Hepatocyte (in vitro differentiated cells): ENCODE measurements around the gene PPP5C. TPM values are rescaled to one million over a fixed set of nuclear protein-coding genes. Genes with fewer than 3 reads are reported as not detected.

ENCODE experiments used
- DNase-seq: peaks from one replicate; pipeline ENCODE4 v3.0.0-alpha.2; 2016; ENCODE audit warnings: low spot score
- H2AFZ ChIP-seq: fragments of 200-600 bp; sonication (generic); 2 replicates; pipeline ENCODE4 v1.6.0; 2016; ENCODE audit warnings: antibody characterized with exemption, mild to moderate bottlenecking
- H3K27ac ChIP-seq: fragments of 200-600 bp; sonication (generic); 2 replicates; pipeline ENCODE4 v1.5.1; 2016; ENCODE audit warnings: mild to moderate bottlenecking
- H3K27me3 ChIP-seq: fragments of 200-600 bp; sonication (generic); 2 replicates; pipeline ENCODE4 v1.6.1; 2016
- H3K36me3 ChIP-seq: fragments of 200-600 bp; sonication (generic); replicated peaks from 2 replicates; pipeline ENCODE4 v1.5.1; 2016; ENCODE audit warnings: low read depth; ENCODE audit not compliant: insufficient read depth
- H3K4me1 ChIP-seq: fragments of 200-600 bp; sonication (generic); 2 replicates; pipeline ENCODE4 v1.5.1; 2016; ENCODE audit warnings: mild to moderate bottlenecking, moderate library complexity; ENCODE audit not compliant: insufficient read depth
- H3K4me2 ChIP-seq: fragments of 200-600 bp; sonication (generic); 2 replicates; pipeline ENCODE4 v1.6.0; 2016
- H3K4me3 ChIP-seq: fragments of 200-600 bp; sonication (generic); 2 replicates; pipeline ENCODE4 v1.5.1; 2016; ENCODE audit warnings: mild to moderate bottlenecking
- H3K79me2 ChIP-seq: fragments of 200-600 bp; sonication (generic); 2 replicates; pipeline ENCODE4 v1.6.0; 2017; ENCODE audit warnings: mild to moderate bottlenecking
- H3K9me2 ChIP-seq: fragments of 200-600 bp; sonication (generic); replicated peaks from 2 replicates; pipeline ENCODE4 v1.6.0; 2017; ENCODE audit warnings: mild to moderate bottlenecking; ENCODE audit not compliant: insufficient read depth
- H3K9me3 ChIP-seq: fragments of 200-600 bp; sonication (generic); 2 replicates; pipeline ENCODE4 v1.5.1; 2016; ENCODE audit warnings: low read depth, mild to moderate bottlenecking
- H4K20me1 ChIP-seq: fragments of 200-600 bp; sonication (generic); 2 replicates; pipeline ENCODE4 v1.6.0; 2016; ENCODE audit warnings: mild to moderate bottlenecking; ENCODE audit not compliant: insufficient read depth, poor library complexity, severe bottlenecking
- CTCF ChIP-seq: fragments of 200-600 bp; sonication (generic); IDR thresholded peaks from 2 replicates; pipeline ENCODE4 v1.5.1; 2016; ENCODE audit warnings: antibody characterized with exemption, mild to moderate bottlenecking; ENCODE audit not compliant: poor library complexity
- EZH2 ChIP-seq: fragments of 200-600 bp; sonication (generic); IDR thresholded peaks from 2 replicates; pipeline ENCODE4 v1.6.1; 2016; ENCODE audit warnings: antibody characterized with exemption, mild to moderate bottlenecking, borderline replicate concordance
- EZH2phosphoT487 ChIP-seq: fragments of 200-600 bp; sonication (generic); IDR thresholded peaks from one replicate; pipeline ENCODE4 v1.6.1; 2018; ENCODE audit warnings: antibody characterized with exemption, mild to moderate bottlenecking, low read depth, moderate library complexity; ENCODE audit not compliant: unreplicated experiment, severe bottlenecking
- WGBS: methylation state at CpG from one replicate; pipeline ENCODE4 v1.1.6; 2016; ENCODE audit warnings: low lambda C conversion rate; ENCODE audit errors: missing lambda C conversion rate; 5-methylcytosine and 5-hydroxymethylcytosine counted together
- polyA plus RNA-seq: library from polyadenylated mRNA; unstranded; fragments of >200 nt; fragmentation: Nextera tagmentation; extraction: Ambion mirVana; gene quantifications from 2 replicates; pipeline ENCODE4 v1.2.1, GENCODE V29; 2016
- total RNA-seq: library from RNA; depleted of rRNA; stranded (reverse); fragments of >200 nt; gene quantifications from 2 replicates; pipeline ENCODE4 v1.2.3, GENCODE V29; 2014

Gene PPP5C
- total and polyA plus RNA-seq, 2 experiments from 2014 or later: 51.2 to 68.8 TPM

- 93% methylated on average over 2 of the region's 2 CpGs for WGBS
- TF ChIP-seq CTCF: no peak
- TF ChIP-seq EZH2: no peak
- TF ChIP-seq EZH2phosphoT487: no peak
Observed at GRCh38 chr19:46381346-46381745, 34.5 kb downstream of the PPP5C start.

DNA sequence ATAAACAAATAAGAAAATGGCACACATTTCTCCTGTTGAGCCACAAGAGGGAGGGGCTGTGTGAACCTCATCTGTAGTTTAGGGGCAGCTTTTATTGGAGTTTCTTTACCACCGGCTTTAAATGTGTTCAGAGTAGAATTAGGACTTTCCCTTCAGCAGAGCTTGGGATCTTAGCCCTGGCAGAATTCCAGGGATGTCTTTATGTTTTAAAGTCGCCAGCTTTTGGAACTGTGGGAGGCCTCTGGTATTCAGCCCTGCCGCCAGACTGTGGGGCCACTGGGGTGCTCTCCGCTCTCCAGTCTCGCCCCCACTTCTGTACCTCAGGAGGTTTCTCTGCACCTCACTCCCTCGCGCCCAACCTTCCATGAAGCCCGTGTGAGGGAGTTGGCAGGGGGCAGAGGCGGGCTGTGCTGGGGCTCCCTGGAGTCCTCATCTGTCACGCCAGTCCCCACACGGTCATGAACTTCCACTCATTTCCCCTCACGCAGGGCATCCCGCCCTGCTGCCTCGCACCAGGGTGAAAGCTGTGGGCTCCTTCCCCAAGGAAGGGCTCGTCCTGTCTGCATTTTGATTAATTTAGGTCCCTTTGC lies 35.0 kb downstream of the PPP5C start:
- WGBS: 92% methylated on average over 14 of the region's 15 CpGs

More at GRCh38 chr19:46381346-46381745, 34.5 kb downstream of the PPP5C start:
- Histone ChIP-seq H3K27me3 (no peaks in the 10 kb centered on the region), H3K4me1 (peaks cover 7% of the 10 kb centered on the region), H2AFZ (no peak overlapping the region), H3K27ac (no peak overlapping the region), H3K4me2 (no peak overlapping the region), H3K9me2 (no peaks in the 10 kb centered on the region), H3K36me3 (peaks cover 6% of the 10 kb centered on the region), H3K79me2 (peaks cover 23% of the 10 kb centered on the region), H3K9me3 (no peaks in the 10 kb centered on the region), H3K4me3 (no peak overlapping the region), H4K20me1 (no peaks in the 10 kb centered on the region)
- no peak for DNase-seq

DNA sequence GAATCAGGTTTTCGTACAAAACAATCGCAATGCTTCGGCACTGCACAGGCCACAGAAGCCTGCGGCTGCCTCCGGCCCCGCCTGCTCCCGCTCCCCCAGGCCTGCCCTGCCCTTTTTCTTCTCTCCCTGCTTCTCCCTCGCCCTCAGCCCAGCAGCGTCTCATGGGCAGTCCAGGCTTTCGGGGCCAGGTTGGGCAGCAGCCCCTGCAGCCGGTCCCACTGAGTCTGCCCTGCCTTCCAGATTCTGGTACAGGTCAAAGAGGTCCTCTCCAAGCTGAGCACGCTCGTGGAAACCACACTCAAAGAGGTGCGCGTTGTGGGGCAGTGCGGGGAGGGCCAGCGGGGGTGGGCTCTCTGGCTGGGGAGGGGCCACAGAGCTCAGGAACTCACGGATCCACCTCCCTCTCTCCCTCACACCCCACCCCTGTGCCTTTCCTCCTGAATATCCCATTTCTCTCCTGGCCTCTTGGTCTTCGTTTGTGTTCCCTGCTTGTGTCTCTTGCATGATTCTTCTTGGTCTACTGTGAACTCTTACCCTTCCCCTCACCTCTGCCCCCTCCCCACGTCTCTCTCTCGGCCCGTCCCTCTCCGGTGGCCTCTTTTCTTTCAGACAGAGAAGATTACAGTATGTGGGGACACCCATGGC lies 36.4 kb downstream of the PPP5C start:
- Histone ChIP-seq H3K79me2 (peaks cover 23% of the 10 kb centered on the region), H3K36me3 (peaks cover 6% of the 10 kb centered on the region), H4K20me1 (no peaks in the 10 kb centered on the region), H3K4me1 (no peaks in the 10 kb centered on the region), H3K4me2 (no peak overlapping the region), H3K9me2 (no peaks in the 10 kb centered on the region), H2AFZ (no peak overlapping the region), H3K9me3 (no peaks in the 10 kb centered on the region), H3K4me3 (no peak overlapping the region), H3K27me3 (no peaks in the 10 kb centered on the region), H3K27ac (no peak overlapping the region)
- no peak for DNase-seq
- WGBS: over 99% methylated on average over 11 of the region's 23 CpGs
- TF ChIP-seq CTCF (no peak), EZH2phosphoT487 (no peak), EZH2 (no peak)

More for the DNA sequence above, 35.0 kb downstream of the PPP5C start:
- Histone ChIP-seq H3K9me3 (no peaks in the 10 kb centered on the region), H3K9me2 (no peaks in the 10 kb centered on the region), H3K4me1 (peaks cover 7% of the 10 kb centered on the region), H3K27me3 (no peaks in the 10 kb centered on the region), H3K4me2 (no peak overlapping the region), H3K27ac (no peak overlapping the region), H3K4me3 (no peak overlapping the region), H2AFZ (no peak overlapping the region), H3K36me3 (peaks cover 6% of the 10 kb centered on the region), H3K79me2 (peaks cover 23% of the 10 kb centered on the region), H4K20me1 (no peaks in the 10 kb centered on the region)
- DNase-seq: no peak
- TF ChIP-seq EZH2 (no peak), EZH2phosphoT487 (no peak), CTCF (no peak)
